Mesenchymal stem cell (in vitro differentiated cells and primary cell): Measurements from ENCODE around the gene CTNNA3.

Experiments
- DNase-seq: peaks from one replicate; pipeline ENCODE4 v3.0.0-alpha.2; 2013
- H2AFZ ChIP-seq: one replicate; pipeline ENCODE4 v1.6.1; 2013; ENCODE audit warnings: low read depth, mild to moderate bottlenecking, control low read depth, inconsistent platforms, low read length, moderate library complexity
- H2AK5ac ChIP-seq: 2 replicates; pipeline ENCODE4 v1.6.1; 2013; ENCODE audit warnings: low read length, moderate library complexity, mild to moderate bottlenecking, inconsistent platforms; ENCODE audit not compliant: severe bottlenecking
- H2BK120ac ChIP-seq: one replicate; pipeline ENCODE4 v1.6.1; 2013; ENCODE audit warnings: low read depth, mild to moderate bottlenecking, inconsistent platforms, low read length, moderate library complexity
- H2BK12ac ChIP-seq, 2 experiments: one replicate each; pipeline ENCODE4 v1.6.1; 2013; ENCODE audit warnings: inconsistent platforms in 2 of 2, low read length in 2 of 2, mild to moderate bottlenecking in 2 of 2, moderate library complexity in 2 of 2, control low read depth in 1 of 2
- H2BK15ac ChIP-seq: one replicate; pipeline ENCODE4 v1.6.1; 2013; ENCODE audit warnings: mild to moderate bottlenecking, low read depth, inconsistent platforms; ENCODE audit not compliant: poor library complexity, severe bottlenecking
- H2BK5ac ChIP-seq: 2 replicates; pipeline ENCODE4 v1.6.1; 2013; ENCODE audit warnings: low read depth, mild to moderate bottlenecking, low read length, control low read depth, inconsistent platforms; ENCODE audit not compliant: poor library complexity, severe bottlenecking
- H3K14ac ChIP-seq, 2 experiments: one replicate each; pipeline ENCODE4 v1.6.1; 2013; ENCODE audit warnings: inconsistent platforms in 2 of 2, low read length in 2 of 2, control low read depth in 1 of 2, mild to moderate bottlenecking in 1 of 2, moderate library complexity in 1 of 2
- H3K18ac ChIP-seq, 2 experiments: one replicate each; pipeline ENCODE4 v1.6.1; 2013; ENCODE audit warnings: inconsistent platforms in 2 of 2, low read length in 2 of 2, control low read depth in 1 of 2, low read depth in 1 of 2, mild to moderate bottlenecking in 1 of 2
- H3K23ac ChIP-seq, 2 experiments: one replicate each; pipeline ENCODE4 v1.6.1; 2013; ENCODE audit warnings: inconsistent platforms in 2 of 2, low read length in 2 of 2, mild to moderate bottlenecking in 2 of 2, moderate library complexity in 2 of 2, control low read depth in 1 of 2
- H3K27ac ChIP-seq: 2 replicates; pipeline ENCODE4 v1.5.1; 2013; ENCODE audit warnings: mild to moderate bottlenecking, moderate library complexity, low read length, control low read depth, inconsistent platforms; ENCODE audit not compliant: poor library complexity, severe bottlenecking
- H3K27me3 ChIP-seq, 2 experiments: 2 replicates each; pipeline versions ENCODE4 v1.6.1 to v1.7.0; 2013; ENCODE audit warnings: low read length in 2 of 2, mild to moderate bottlenecking in 2 of 2, moderate library complexity in 2 of 2, control low read depth in 1 of 2, inconsistent platforms in 1 of 2; ENCODE audit not compliant: control insufficient read depth in 1 of 2, insufficient read depth in 1 of 2
- H3K36me3 ChIP-seq, 2 experiments: 2 replicates each; pipeline versions ENCODE4 v1.6.1 to v1.7.0; 2013; ENCODE audit warnings: low read length in 2 of 2, control low read depth in 1 of 2, inconsistent platforms in 1 of 2, low read depth in 1 of 2, mild to moderate bottlenecking in 1 of 2; ENCODE audit not compliant: insufficient read depth in 2 of 2, control insufficient read depth in 1 of 2
- H3K4ac ChIP-seq, 2 experiments: one replicate each; pipeline ENCODE4 v1.6.1; 2013; ENCODE audit warnings: inconsistent platforms in 2 of 2, low read length in 2 of 2, mild to moderate bottlenecking in 2 of 2, moderate library complexity in 2 of 2, control low read depth in 1 of 2, low read depth in 1 of 2
- H3K4me1 ChIP-seq: 2 replicates; pipeline ENCODE4 v1.6.1; 2013; ENCODE audit warnings: low read depth, low read length, control low read depth; ENCODE audit not compliant: control insufficient read depth, insufficient read depth
- H3K4me2 ChIP-seq: 2 replicates; pipeline ENCODE4 v1.6.1; 2013; ENCODE audit warnings: low read length, mild to moderate bottlenecking, inconsistent platforms; ENCODE audit not compliant: poor library complexity, severe bottlenecking
- H3K4me3 ChIP-seq, 2 experiments: 2 replicates each; pipeline versions ENCODE4 v1.5.1 to v1.7.0; 2013; ENCODE audit warnings: low read length in 2 of 2, mild to moderate bottlenecking in 2 of 2, control low read depth in 1 of 2, low read depth in 1 of 2; ENCODE audit not compliant: insufficient read depth in 1 of 2
- H3K79me1 ChIP-seq: replicated peaks from 2 replicates; pipeline ENCODE4 v1.6.1; 2013; ENCODE audit warnings: mild to moderate bottlenecking, control low read depth, low read length, inconsistent platforms; ENCODE audit not compliant: poor library complexity, severe bottlenecking
- H3K9ac ChIP-seq: 2 replicates; pipeline ENCODE4 v1.7.0; 2013; ENCODE audit warnings: mild to moderate bottlenecking, low read length, moderate library complexity
- H3K9me3 ChIP-seq: 2 replicates; pipeline ENCODE4 v1.7.0; 2013; ENCODE audit warnings: mild to moderate bottlenecking, low read length; ENCODE audit not compliant: control insufficient read depth
- H4K8ac ChIP-seq: one replicate; pipeline ENCODE4 v1.6.1; 2013; ENCODE audit warnings: inconsistent platforms, mild to moderate bottlenecking, low read length, moderate library complexity
- H4K91ac ChIP-seq: one replicate; pipeline ENCODE4 v1.6.1; 2013; ENCODE audit warnings: mild to moderate bottlenecking, low read length, inconsistent platforms
- WGBS: methylation state at CpG from one replicate; pipeline ENCODE4 v1.1.7; 2013; ENCODE audit warnings: mixed read lengths; 5-methylcytosine and 5-hydroxymethylcytosine counted together

CTNNA3 gene

GRCh38 chr10:66514666-66515065 is 1181.3 kb downstream of the CTNNA3 start:
- Histone ChIP-seq H2BK5ac (no peak overlapping the region), H2BK15ac (no peak overlapping the region), H2AK5ac (no peak overlapping the region), H3K27me3 (no peaks in the 10 kb centered on the region), H3K27ac (no peak overlapping the region), H3K9ac (no peak overlapping the region), H2AFZ (no peak overlapping the region), H3K9me3 (no peaks in the 10 kb centered on the region), H3K23ac (no peak overlapping the region), H3K79me1 (no peaks in the 10 kb centered on the region), H3K4me3 (no peak overlapping the region), H2BK12ac (no peak overlapping the region), H3K36me3 (no peaks in the 10 kb centered on the region), H3K18ac (no peak overlapping the region), H3K14ac (no peak overlapping the region), H4K91ac (no peak overlapping the region), H4K8ac (no peak overlapping the region), H2BK120ac (no peak overlapping the region), H3K4me1 (no peaks in the 10 kb centered on the region), H3K4me2 (no peak overlapping the region), H3K4ac (no peak overlapping the region)
- WGBS = no CpG with 5 or more reads among the region's 1 CpG
- DNase-seq = no peak

GRCh38 chr10:66513504-66513903 is 1182.5 kb downstream of the CTNNA3 start:
- H2BK120ac ChIP-seq = no peak overlapping the region
- no peak overlapping the region for H3K27ac ChIP-seq
- H3K14ac ChIP-seq = no peak overlapping the region
- H3K9ac ChIP-seq = no peak overlapping the region
- no peak overlapping the region for H3K18ac ChIP-seq
- no peak overlapping the region for H3K4me2 ChIP-seq
- H3K4ac ChIP-seq = no peak overlapping the region
- no peak for DNase-seq
- H4K91ac ChIP-seq = no peak overlapping the region
- no peak overlapping the region for H2BK12ac ChIP-seq
- no peak overlapping the region for H2BK15ac ChIP-seq
- WGBS = 36% methylated on average over 2 of the region's 2 CpGs
- no peak overlapping the region for H2AK5ac ChIP-seq
- no peak overlapping the region for H2AFZ ChIP-seq
- H2BK5ac ChIP-seq = no peak overlapping the region
- no peaks in the 10 kb centered on the region for H3K4me1 ChIP-seq
- H3K4me3 ChIP-seq = no peak overlapping the region
- no peaks in the 10 kb centered on the region for H3K27me3 ChIP-seq
- H4K8ac ChIP-seq = no peak overlapping the region
- H3K9me3 ChIP-seq = no peaks in the 10 kb centered on the region
- H3K79me1 ChIP-seq = no peaks in the 10 kb centered on the region
- H3K36me3 ChIP-seq = no peaks in the 10 kb centered on the region
- H3K23ac ChIP-seq = no peak overlapping the region

- Histone ChIP-seq H3K9ac (no peak overlapping the region), H3K4ac (no peak overlapping the region), H3K18ac (no peak overlapping the region), H3K4me1 (no peaks in the 10 kb centered on the region), H3K36me3 (no peaks in the 10 kb centered on the region), H4K91ac (no peak overlapping the region), H3K27me3 (no peaks in the 10 kb centered on the region), H3K4me2 (no peak overlapping the region), H3K23ac (no peak overlapping the region), H2AFZ (no peak overlapping the region), H3K4me3 (no peak overlapping the region), H3K14ac (no peak overlapping the region), H4K8ac (no peak overlapping the region), H2AK5ac (no peak overlapping the region), H3K9me3 (no peaks in the 10 kb centered on the region), H3K79me1 (no peaks in the 10 kb centered on the region), H2BK120ac (no peak overlapping the region), H2BK5ac (no peak overlapping the region), H2BK15ac (no peak overlapping the region), H3K27ac (no peak overlapping the region), H2BK12ac (no peak overlapping the region)
- no peak for DNase-seq
- 96% methylated on average over 2 of the region's 2 CpGs for WGBS
These were observed 1190.9 kb downstream of the CTNNA3 start for GRCh38 chr10:66505003-66505657.

DNA sequence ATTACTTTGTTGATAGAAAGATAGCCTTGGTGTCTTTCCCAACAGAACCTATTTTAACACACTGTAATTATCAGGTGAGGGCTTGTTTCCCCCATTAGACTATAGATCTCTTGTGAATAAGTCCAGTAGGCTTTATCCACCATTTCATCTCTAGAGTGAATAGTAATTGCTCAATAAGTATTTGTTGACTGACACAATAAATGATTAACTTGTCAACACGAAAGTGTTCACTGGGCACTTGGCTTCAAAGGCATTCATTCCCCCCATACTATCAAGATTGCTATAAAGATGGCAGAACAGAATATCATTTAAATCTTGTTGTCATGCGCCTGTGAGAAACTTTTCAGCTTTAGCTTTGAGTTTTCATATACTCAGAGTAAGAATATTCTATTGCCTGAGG is 1194.6 kb downstream of the CTNNA3 start:
- Histone ChIP-seq H3K27ac (no peak overlapping the region), H2AFZ (no peak overlapping the region), H3K23ac (no peak overlapping the region), H3K9me3 (no peaks in the 10 kb centered on the region), H3K14ac (no peak overlapping the region), H2BK12ac (no peak overlapping the region), H2BK5ac (no peak overlapping the region), H3K9ac (no peak overlapping the region), H3K36me3 (no peaks in the 10 kb centered on the region), H3K4me3 (no peak overlapping the region), H3K4me2 (no peak overlapping the region), H4K91ac (no peak overlapping the region), H3K4me1 (no peaks in the 10 kb centered on the region), H2BK120ac (no peak overlapping the region), H2AK5ac (no peak overlapping the region), H2BK15ac (no peak overlapping the region), H3K27me3 (no peaks in the 10 kb centered on the region), H3K4ac (no peak overlapping the region), H3K79me1 (no peaks in the 10 kb centered on the region), H4K8ac (no peak overlapping the region), H3K18ac (no peak overlapping the region)
- no CpG with 5 or more reads among the region's 2 CpGs for WGBS
- no peak for DNase-seq
